Measurements from ENCODE around the gene IL20RA. TPM values are rescaled to one million over a fixed set of nuclear protein-coding genes. Genes with fewer than 3 reads are reported as not detected.

The IL20RA gene
- total RNA-seq, 4 donors from 2014 or later = 0.27 to 8.1 (median 2.6) TPM

DNA sequence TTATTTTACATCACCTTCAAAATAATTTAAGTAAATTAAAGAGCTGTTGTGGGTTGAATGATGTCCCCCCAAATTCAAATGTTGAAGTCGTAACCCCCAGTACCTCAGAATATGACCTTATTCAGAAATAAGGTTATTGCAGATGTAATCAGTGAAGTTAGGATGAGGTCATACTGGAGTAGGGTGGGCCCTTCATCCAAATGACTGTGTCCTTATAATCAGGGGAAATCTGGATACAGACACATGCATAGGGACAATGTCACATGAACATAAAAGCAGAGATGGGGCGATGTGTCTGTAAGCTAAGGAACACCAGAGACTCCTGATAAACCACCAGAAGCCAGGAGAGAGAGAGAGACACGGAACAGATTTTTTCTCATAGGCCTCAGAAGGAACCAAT lies 13.3 kb upstream of the IL20RA start:
- TF ChIP-seq POLR2A (IDR thresholded peaks at IDR 0.05) = no peak
- TF ChIP-seq, protein P1, sequence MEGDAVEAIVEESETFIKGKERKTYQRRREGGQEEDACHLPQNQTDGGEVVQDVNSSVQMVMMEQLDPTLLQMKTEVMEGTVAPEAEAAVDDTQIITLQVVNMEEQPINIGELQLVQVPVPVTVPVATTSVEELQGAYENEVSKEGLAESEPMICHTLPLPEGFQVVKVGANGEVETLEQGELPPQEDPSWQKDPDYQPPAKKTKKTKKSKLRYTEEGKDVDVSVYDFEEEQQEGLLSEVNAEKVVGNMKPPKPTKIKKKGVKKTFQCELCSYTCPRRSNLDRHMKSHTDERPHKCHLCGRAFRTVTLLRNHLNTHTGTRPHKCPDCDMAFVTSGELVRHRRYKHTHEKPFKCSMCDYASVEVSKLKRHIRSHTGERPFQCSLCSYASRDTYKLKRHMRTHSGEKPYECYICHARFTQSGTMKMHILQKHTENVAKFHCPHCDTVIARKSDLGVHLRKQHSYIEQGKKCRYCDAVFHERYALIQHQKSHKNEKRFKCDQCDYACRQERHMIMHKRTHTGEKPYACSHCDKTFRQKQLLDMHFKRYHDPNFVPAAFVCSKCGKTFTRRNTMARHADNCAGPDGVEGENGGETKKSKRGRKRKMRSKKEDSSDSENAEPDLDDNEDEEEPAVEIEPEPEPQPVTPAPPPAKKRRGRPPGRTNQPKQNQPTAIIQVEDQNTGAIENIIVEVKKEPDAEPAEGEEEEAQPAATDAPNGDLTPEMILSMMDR (IDR thresholded peaks at IDR 0.05) = no peak
- no peaks in the 10 kb centered on the region for H3K36me3 ChIP-seq
- intact Hi-C loops (cut with DNase I) = no loop called here
- H3K27ac ChIP-seq = no peak overlapping the region
- WGBS, 2 donors = 95 to 98% methylated on average over 3 of the region's 3 CpGs
- no peaks in the 10 kb centered on the region for H3K4me1 ChIP-seq
- no peak for DNase-seq
- no peak overlapping the region for H3K4me3 ChIP-seq (replicated peaks in 1 of 3)
- no peaks in the 10 kb centered on the region for H3K27me3 ChIP-seq
- no peaks in the 10 kb centered on the region for H3K9me3 ChIP-seq

DNA sequence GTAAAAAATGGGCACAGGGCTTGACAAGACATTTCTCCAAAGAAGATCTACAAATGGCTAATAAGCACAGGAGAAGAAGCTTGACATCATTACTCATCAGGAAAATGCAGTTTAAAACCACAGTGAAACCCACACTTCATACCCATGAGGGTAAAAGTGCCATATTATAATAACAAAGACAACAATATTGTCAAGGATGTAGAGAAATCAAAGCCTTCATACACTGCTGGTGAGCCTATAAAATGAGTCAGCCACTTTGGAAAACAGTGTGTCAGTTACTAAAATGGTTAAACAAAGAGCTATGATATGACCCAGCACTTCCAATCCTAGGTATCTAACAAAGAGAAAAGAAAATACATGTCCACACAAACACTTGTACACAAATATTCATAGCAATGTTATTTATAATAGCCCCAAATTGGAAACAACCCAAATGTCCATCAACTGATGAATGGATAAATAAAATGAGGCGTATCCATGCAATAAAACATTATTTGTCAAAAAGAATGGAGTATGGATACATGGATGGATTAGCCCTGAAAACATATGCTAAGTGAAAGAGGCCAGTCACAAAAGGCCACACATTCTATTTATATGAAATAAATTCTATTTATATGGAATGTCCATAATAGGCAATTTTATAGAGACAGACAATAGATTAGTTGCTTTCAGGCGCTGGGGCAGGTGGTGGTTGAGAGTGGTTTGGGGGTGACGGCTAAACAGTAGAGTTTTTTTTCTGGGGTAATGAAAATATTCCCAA lies 11.5 kb upstream of the IL20RA start:
- TF ChIP-seq POLR2A (IDR thresholded peaks at IDR 0.05) = no peak
- TF ChIP-seq, protein P1 (IDR thresholded peaks at IDR 0.05) = no peak
- Histone ChIP-seq H3K9me3 (no peaks in the 10 kb centered on the region), H3K36me3 (no peaks in the 10 kb centered on the region), H3K4me3 (replicated peaks in 1 of 3) (no peak overlapping the region), H3K27ac (no peak overlapping the region), H3K27me3 (no peaks in the 10 kb centered on the region), H3K4me1 (no peaks in the 10 kb centered on the region)
- 92 to 95% methylated on average over 3 of the region's 3 CpGs for WGBS, 2 donors
- DNase-seq = no peak
- intact Hi-C loops (cut with DNase I) = no loop called here

DNA sequence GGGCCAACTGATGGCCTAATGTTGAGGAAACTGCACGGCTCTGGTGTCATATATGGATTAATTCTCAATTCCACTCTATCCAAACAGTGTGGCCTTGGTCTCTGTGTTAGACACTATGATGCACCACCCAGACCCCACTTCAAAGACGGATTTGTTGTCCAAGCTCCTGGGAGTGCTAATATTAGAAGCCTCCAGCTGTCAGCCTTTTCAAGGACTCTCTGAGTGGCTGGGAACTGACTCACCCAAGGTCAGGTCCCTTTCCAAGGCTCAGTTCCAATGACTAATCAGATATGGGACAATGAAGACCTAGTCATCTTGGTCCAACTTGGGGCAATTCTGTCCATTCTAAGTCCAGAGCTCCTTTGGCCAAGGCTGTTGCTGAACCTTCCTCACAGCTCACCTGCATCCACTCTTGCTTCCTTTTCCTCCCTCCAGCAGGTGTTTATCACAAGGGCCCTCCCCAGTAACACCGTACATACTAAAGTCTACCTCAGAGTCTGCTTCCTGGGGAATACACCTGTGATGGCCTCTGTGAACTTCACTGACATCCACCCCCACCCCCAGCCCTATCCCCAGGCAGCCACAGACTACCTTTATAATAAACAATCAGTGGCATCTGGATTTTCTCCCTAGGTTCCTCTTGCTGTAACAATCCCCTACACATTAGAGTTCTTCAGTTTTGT lies 7.2 kb upstream of the IL20RA start:
- Histone ChIP-seq H3K9me3 (no peaks in the 10 kb centered on the region), H3K36me3 (no peaks in the 10 kb centered on the region), H3K4me1 (no peaks in the 10 kb centered on the region), H3K27ac (no peak overlapping the region), H3K27me3 (no peaks in the 10 kb centered on the region), H3K4me3 (replicated peaks in 1 of 3) (no peak overlapping the region)
- TF ChIP-seq POLR2A (IDR thresholded peaks at IDR 0.05) = no peak
- TF ChIP-seq, protein P1 (IDR thresholded peaks at IDR 0.05) = no peak
- intact Hi-C loops (cut with DNase I) = no loop called here
- WGBS, 2 donors = 79 to 86% methylated on average over 3 of the region's 3 CpGs
- no peak for DNase-seq

DNA sequence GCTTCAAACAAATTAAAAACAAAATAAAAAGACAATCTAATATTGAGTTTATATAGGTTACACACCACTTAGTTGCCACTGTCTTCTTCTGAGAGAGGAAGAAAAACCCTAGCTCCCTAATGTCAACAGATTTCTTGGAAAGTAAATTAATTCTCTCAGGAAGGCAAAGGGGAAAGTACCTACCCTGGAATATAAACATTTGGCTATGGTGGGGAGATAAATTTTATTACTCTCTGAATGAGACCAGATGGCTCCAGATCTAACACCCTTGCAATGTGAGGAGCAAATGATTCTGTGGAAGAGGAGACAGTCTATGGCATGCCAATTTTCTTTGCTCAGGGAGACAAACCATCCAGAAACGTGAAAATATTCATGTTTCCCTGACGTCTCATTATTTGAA lies 4.3 kb upstream of the IL20RA start:
- H3K4me3 ChIP-seq (replicated peaks in 1 of 3) = no peak overlapping the region
- no peaks in the 10 kb centered on the region for H3K9me3 ChIP-seq
- H3K27ac ChIP-seq = no peak overlapping the region
- no peaks in the 10 kb centered on the region for H3K27me3 ChIP-seq
- no peak for DNase-seq
- TF ChIP-seq POLR2A (IDR thresholded peaks at IDR 0.05) = no peak
- TF ChIP-seq, protein P1 (IDR thresholded peaks at IDR 0.05) = no peak
- intact Hi-C loops (cut with DNase I) = no loop called here
- peaks cover 0 to 2% of the 10 kb centered on the region in 2 donors for H3K4me1 ChIP-seq
- 74 to 86% methylated on average over 2 of the region's 2 CpGs for WGBS, 2 donors
- H3K36me3 ChIP-seq = no peaks in the 10 kb centered on the region

DNA sequence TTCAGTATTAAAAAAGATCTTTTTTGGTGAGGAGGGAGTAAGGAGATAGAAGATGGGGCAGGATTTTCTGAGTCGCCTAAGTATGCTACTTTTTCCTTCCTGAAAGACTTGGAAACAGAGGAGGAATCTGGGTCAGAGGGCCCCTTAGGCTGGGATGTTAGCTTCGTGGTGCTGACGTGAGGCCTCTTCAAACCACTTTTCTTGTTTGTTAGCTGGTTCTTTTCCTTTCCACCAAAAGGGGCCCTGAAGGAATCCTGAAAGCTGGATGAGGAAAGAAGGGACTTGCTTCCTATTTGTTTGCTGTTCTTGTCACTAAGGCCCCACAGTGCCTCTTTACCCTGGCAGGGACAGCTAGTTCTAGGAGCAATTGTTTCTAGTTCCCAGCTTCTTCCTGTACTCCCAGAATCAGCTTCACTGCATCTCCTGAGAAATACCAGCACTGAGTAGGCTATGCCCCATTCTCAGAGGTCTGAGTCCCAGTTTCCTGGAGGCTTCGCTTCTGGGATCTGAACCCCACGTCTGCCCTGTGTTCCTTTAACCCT lies 2.2 kb upstream of the IL20RA start:
- H3K27me3 ChIP-seq = no peaks in the 10 kb centered on the region
- H3K27ac ChIP-seq = no peak overlapping the region
- H3K4me3 ChIP-seq (replicated peaks in 1 of 3) = no peak overlapping the region
- H3K9me3 ChIP-seq = no peaks in the 10 kb centered on the region
- DNase-seq = no peak
- H3K36me3 ChIP-seq = no peaks in the 10 kb centered on the region
- peaks cover 0 to 2% of the 10 kb centered on the region in 2 donors for H3K4me1 ChIP-seq
- 87 to 88% methylated on average over 5 of the region's 5 CpGs for WGBS, 2 donors
- intact Hi-C loops (cut with DNase I) = no loop called here
- TF ChIP-seq POLR2A (IDR thresholded peaks at IDR 0.05) = no peak
- TF ChIP-seq, protein P1 (IDR thresholded peaks at IDR 0.05) = no peak

Measured in thyroid gland (tissue), 4 donors.